Measurements from ENCODE around the gene PLEKHM3. TPM values are rescaled to one million over a fixed set of nuclear protein-coding genes. Genes with fewer than 3 reads are reported as not detected.

Gene PLEKHM3
- total RNA-seq, 2 donors from 2014 or later, result 20.5 to 21.8 TPM

GRCh38 chr2:207926133-207926988 lies 99.0 kb downstream of the PLEKHM3 start:
- peak; percentile 79 for ATAC-seq (ENCODE audit: insufficient number of reproducible peaks, low FRiP score, low read depth)
- peaks cover 3% of the 10 kb centered on the region for H3K36me3 ChIP-seq
- H3K4me3 ChIP-seq, result no peak overlapping the region
- H3K9me3 ChIP-seq, result no peaks in the 10 kb centered on the region
- H3K4me1 ChIP-seq (ENCODE audit: control insufficient read depth in 1 of 2, low read depth in 2 of 2), result peaks cover 0 to 13% of the 10 kb centered on the region in 2 donors
- DNase-seq (ENCODE audit: low spot score), result no peak
- H3K27me3 ChIP-seq (replicated peaks; ENCODE audit: insufficient read depth), result no peaks in the 10 kb centered on the region
- TF ChIP-seq, protein P1, sequence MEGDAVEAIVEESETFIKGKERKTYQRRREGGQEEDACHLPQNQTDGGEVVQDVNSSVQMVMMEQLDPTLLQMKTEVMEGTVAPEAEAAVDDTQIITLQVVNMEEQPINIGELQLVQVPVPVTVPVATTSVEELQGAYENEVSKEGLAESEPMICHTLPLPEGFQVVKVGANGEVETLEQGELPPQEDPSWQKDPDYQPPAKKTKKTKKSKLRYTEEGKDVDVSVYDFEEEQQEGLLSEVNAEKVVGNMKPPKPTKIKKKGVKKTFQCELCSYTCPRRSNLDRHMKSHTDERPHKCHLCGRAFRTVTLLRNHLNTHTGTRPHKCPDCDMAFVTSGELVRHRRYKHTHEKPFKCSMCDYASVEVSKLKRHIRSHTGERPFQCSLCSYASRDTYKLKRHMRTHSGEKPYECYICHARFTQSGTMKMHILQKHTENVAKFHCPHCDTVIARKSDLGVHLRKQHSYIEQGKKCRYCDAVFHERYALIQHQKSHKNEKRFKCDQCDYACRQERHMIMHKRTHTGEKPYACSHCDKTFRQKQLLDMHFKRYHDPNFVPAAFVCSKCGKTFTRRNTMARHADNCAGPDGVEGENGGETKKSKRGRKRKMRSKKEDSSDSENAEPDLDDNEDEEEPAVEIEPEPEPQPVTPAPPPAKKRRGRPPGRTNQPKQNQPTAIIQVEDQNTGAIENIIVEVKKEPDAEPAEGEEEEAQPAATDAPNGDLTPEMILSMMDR (IDR thresholded peaks at IDR 0.05), result no peak
- no peak overlapping the region for H3K27ac ChIP-seq

GRCh38 chr2:207925601-207926000 lies 99.7 kb downstream of the PLEKHM3 start:
- H3K4me1 ChIP-seq (ENCODE audit: control insufficient read depth in 1 of 2, low read depth in 2 of 2), result peaks cover 0 to 13% of the 10 kb centered on the region in 2 donors
- H3K27ac ChIP-seq, result no peak overlapping the region
- TF ChIP-seq, protein P1 (IDR thresholded peaks at IDR 0.05), result no peak
- DNase-seq (ENCODE audit: low spot score) (no peak), ATAC-seq (ENCODE audit: insufficient number of reproducible peaks, low FRiP score, low read depth) (no peak)
- H3K36me3 ChIP-seq, result peaks cover 3% of the 10 kb centered on the region
- no peaks in the 10 kb centered on the region for H3K27me3 ChIP-seq (replicated peaks; ENCODE audit: insufficient read depth)
- H3K9me3 ChIP-seq, result no peaks in the 10 kb centered on the region
- H3K4me3 ChIP-seq, result no peak overlapping the region

- DNase-seq (ENCODE audit: low spot score) (no peak), ATAC-seq (ENCODE audit: insufficient number of reproducible peaks, low FRiP score, low read depth) (no peak)
- Histone ChIP-seq H3K4me1 (ENCODE audit: control insufficient read depth in 1 of 2, low read depth in 2 of 2) (peaks cover 0 to 13% of the 10 kb centered on the region in 2 donors), H3K27ac (no peak overlapping the region), H3K4me3 (no peak overlapping the region), H3K36me3 (peaks cover 3% of the 10 kb centered on the region), H3K9me3 (no peaks in the 10 kb centered on the region), H3K27me3 (replicated peaks; ENCODE audit: insufficient read depth) (no peaks in the 10 kb centered on the region)
- TF ChIP-seq, protein P1 (IDR thresholded peaks at IDR 0.05), result no peak
Observed at GRCh38 chr2:207921606-207922005, 103.7 kb downstream of the PLEKHM3 start.

GRCh38 chr2:207920721-207921120 lies 104.6 kb downstream of the PLEKHM3 start:
- peaks cover 0 to 4% of the 10 kb centered on the region in 2 donors for H3K4me1 ChIP-seq (ENCODE audit: control insufficient read depth in 1 of 2, low read depth in 2 of 2)
- H3K36me3 ChIP-seq, result peaks cover 3% of the 10 kb centered on the region
- H3K27ac ChIP-seq, result no peak overlapping the region
- H3K27me3 ChIP-seq (replicated peaks; ENCODE audit: insufficient read depth), result no peaks in the 10 kb centered on the region
- H3K4me3 ChIP-seq, result no peak overlapping the region
- no peak for DNase-seq (ENCODE audit: low spot score)
- no peak for ATAC-seq (ENCODE audit: insufficient number of reproducible peaks, low FRiP score, low read depth)
- TF ChIP-seq, protein P1 (IDR thresholded peaks at IDR 0.05), result no peak
- no peaks in the 10 kb centered on the region for H3K9me3 ChIP-seq

GRCh38 chr2:207920321-207920720 lies 105.0 kb downstream of the PLEKHM3 start:
- DNase-seq (ENCODE audit: low spot score) (no peak), ATAC-seq (ENCODE audit: insufficient number of reproducible peaks, low FRiP score, low read depth) (no peak)
- no peak overlapping the region for H3K27ac ChIP-seq
- H3K4me3 ChIP-seq, result no peak overlapping the region
- H3K27me3 ChIP-seq (replicated peaks; ENCODE audit: insufficient read depth), result no peaks in the 10 kb centered on the region
- no peaks in the 10 kb centered on the region for H3K9me3 ChIP-seq
- H3K4me1 ChIP-seq (ENCODE audit: control insufficient read depth in 1 of 2, low read depth in 2 of 2), result no peaks in the 10 kb centered on the region
- TF ChIP-seq, protein P1 (IDR thresholded peaks at IDR 0.05), result no peak
- H3K36me3 ChIP-seq, result peaks cover 3% of the 10 kb centered on the region
